HUES48 (cell line): ENCODE measurements around the gene CRYBA2.

Source experiments
- H3K27ac ChIP-seq: one replicate; pipeline ENCODE4 v1.7.0; 2013; ENCODE audit warnings: low read depth, low read length, inconsistent platforms
- H3K27me3 ChIP-seq: 2 replicates; pipeline ENCODE4 v1.6.1; 2013; ENCODE audit warnings: mild to moderate bottlenecking, low read length; ENCODE audit not compliant: control insufficient read depth, insufficient read depth
- H3K36me3 ChIP-seq: 2 replicates; pipeline ENCODE4 v1.6.1; 2013; ENCODE audit warnings: low read length; ENCODE audit not compliant: control insufficient read depth, insufficient read depth
- H3K4me1 ChIP-seq: 2 replicates; pipeline ENCODE4 v1.6.1; 2013; ENCODE audit warnings: mild to moderate bottlenecking, low read length; ENCODE audit not compliant: control insufficient read depth, insufficient read depth
- H3K4me3 ChIP-seq: 2 replicates; pipeline ENCODE4 v1.5.1; 2013; ENCODE audit warnings: mild to moderate bottlenecking, low read depth, low read length
- H3K9ac ChIP-seq: 2 replicates; pipeline ENCODE4 v1.6.1; 2013; ENCODE audit warnings: mild to moderate bottlenecking, low read depth, low read length, moderate library complexity
- H3K9me3 ChIP-seq: 2 replicates; pipeline ENCODE4 v1.6.1; 2013; ENCODE audit warnings: low read length; ENCODE audit not compliant: control insufficient read depth, insufficient read depth

CRYBA2 gene

DNA sequence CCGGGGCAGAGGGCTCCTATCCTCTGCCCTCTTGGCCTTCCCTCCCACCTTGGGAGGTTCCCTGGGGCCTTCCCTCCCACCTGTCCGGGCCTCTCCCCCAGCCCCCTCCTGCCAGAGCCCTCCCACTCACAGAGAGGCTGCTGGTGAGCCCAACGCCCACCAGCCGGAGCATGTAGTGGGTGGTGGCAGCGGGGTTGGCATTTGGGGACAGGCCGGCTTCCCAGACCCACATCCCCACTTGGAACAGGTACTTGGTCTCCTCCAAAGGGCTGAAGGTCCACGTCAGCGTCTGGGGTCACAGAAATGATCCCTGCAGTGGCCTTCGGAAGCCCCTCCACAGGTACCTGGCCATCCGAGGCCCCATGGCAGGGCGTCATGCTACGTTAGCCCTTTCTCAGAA is 28.8 kb upstream of the CRYBA2 start:
- Histone ChIP-seq H3K9me3 (no peaks in the 10 kb centered on the region), H3K9ac (no peak overlapping the region), H3K27ac (no peak overlapping the region), H3K36me3 (no peaks in the 10 kb centered on the region), H3K27me3 (no peaks in the 10 kb centered on the region), H3K4me1 (no peaks in the 10 kb centered on the region), H3K4me3 (no peak overlapping the region)

DNA sequence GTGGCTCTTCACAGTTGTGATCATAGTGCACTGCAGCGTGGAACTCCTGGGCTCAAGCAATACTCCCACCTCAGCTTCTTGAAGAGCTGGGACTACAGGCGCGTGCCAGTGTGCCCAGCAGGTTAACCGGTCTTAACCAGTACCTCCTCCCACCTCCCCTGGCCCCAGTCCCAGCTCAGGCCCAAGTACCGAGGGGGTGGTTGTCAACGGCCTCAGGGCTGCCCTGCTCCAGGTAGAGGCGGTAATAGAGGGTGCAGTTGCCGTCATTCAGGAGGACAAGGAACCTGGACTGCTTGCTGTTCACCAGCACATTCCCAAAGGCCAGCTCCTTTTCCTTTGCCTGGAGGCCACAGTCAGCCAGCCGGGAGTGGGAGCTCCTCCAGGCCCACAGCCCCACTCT is 28.4 kb upstream of the CRYBA2 start:
- Histone ChIP-seq H3K27ac (no peak overlapping the region), H3K9me3 (no peaks in the 10 kb centered on the region), H3K4me1 (no peaks in the 10 kb centered on the region), H3K9ac (no peak overlapping the region), H3K36me3 (no peaks in the 10 kb centered on the region), H3K27me3 (no peaks in the 10 kb centered on the region), H3K4me3 (no peak overlapping the region)

GRCh38 chr2:219020604-219021365 is 27.6 kb upstream of the CRYBA2 start:
- Histone ChIP-seq H3K9me3 (no peaks in the 10 kb centered on the region), H3K27me3 (no peaks in the 10 kb centered on the region), H3K9ac (no peak overlapping the region), H3K4me3 (no peak overlapping the region), H3K36me3 (no peaks in the 10 kb centered on the region), H3K27ac (no peak overlapping the region), H3K4me1 (no peaks in the 10 kb centered on the region)

- H3K27me3 ChIP-seq = peaks cover 4% of the 10 kb centered on the region; the same call in 1 of the 2 replicates
- H3K9ac ChIP-seq = no peak overlapping the region
These were observed 26.2 kb upstream of the CRYBA2 start for GRCh38 chr2:219019436-219019835.

GRCh38 chr2:219018726-219019125 is 25.5 kb upstream of the CRYBA2 start:
- H3K27me3 ChIP-seq = peaks cover 4% of the 10 kb centered on the region; the same call in 1 of the 2 replicates
- no peak overlapping the region for H3K4me3 ChIP-seq

More at GRCh38 chr2:219019436-219019835, 26.2 kb upstream of the CRYBA2 start:
- H3K27ac ChIP-seq = no peak overlapping the region
- H3K4me3 ChIP-seq = no peak overlapping the region
- H3K9me3 ChIP-seq = no peaks in the 10 kb centered on the region
- no peaks in the 10 kb centered on the region for H3K4me1 ChIP-seq
- H3K36me3 ChIP-seq = no peaks in the 10 kb centered on the region

GRCh38 chr2:219018286-219018685 is 25.1 kb upstream of the CRYBA2 start:
- no peaks in the 10 kb centered on the region for H3K36me3 ChIP-seq
- H3K27me3 ChIP-seq = peaks cover 4% of the 10 kb centered on the region; the same call in 1 of the 2 replicates

More at GRCh38 chr2:219018726-219019125, 25.5 kb upstream of the CRYBA2 start:
- Histone ChIP-seq H3K27ac (no peak overlapping the region), H3K9ac (no peak overlapping the region), H3K9me3 (no peaks in the 10 kb centered on the region), H3K36me3 (no peaks in the 10 kb centered on the region), H3K4me1 (no peaks in the 10 kb centered on the region)

DNA sequence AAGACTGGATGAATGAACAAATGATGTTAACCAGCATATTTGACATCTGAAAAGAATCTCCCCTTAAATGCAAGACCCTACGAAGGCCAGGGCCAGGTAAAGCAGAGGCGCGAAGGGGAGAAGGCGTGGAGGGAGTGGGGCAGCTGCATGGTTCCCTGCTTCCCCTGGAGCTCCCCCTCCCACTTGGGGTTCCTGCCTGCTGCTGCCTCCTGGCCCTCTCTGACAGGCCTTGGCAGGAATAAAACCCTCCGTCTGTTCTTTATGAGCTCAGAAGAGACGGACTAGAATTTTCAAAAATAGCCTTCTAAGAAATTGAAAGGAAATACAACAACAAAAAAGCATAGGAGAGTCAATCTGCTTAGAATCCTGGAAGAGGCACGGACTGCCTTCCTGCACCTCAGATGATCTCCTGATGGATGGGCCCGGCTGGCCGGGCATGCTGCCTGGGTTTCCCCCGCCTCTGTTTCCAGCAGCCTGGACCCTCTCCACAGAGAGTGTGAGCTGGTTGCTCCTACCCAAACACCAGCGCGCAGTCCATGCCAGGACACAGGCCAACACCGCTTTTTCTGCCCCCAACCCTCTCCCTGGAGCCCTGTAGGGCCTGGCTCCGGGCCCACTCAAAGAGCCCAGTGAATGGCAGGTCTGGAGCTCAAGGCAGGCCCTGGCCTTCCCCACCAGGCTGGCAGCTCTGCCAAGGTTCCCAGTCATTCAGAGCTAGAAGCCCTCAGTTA is 24.1 kb upstream of the CRYBA2 start:
- no peaks in the 10 kb centered on the region for H3K4me1 ChIP-seq
- H3K27ac ChIP-seq = no peak overlapping the region
- H3K36me3 ChIP-seq = no peaks in the 10 kb centered on the region
- H3K4me3 ChIP-seq = no peak overlapping the region
- peaks cover 4% of the 10 kb centered on the region; the same call in 1 of the 2 replicates for H3K27me3 ChIP-seq
- H3K9me3 ChIP-seq = no peaks in the 10 kb centered on the region
- no peak overlapping the region for H3K9ac ChIP-seq

More at GRCh38 chr2:219018286-219018685, 25.1 kb upstream of the CRYBA2 start:
- Histone ChIP-seq H3K4me3 (no peak overlapping the region), H3K9ac (no peak overlapping the region), H3K27ac (no peak overlapping the region), H3K9me3 (no peaks in the 10 kb centered on the region), H3K4me1 (no peaks in the 10 kb centered on the region)

DNA sequence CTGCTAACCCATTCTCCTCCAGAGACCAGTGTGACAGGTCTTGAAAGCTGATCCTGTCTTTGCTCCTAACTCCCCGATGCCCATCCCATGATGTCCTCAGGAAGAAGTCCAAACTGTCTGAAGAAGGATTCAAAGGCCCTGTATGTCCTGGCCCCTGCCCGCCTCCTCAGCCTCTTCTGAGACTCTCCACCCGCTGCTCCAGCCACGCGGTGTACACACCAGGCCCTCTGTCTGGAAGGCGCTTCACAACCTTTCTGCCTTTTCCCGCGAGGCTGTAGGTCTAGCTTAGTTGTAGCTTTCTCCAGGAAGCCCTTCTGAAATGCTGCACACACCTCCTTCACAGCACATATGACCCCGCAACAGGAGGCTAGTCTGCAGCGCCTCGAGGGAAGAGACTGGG is 23.5 kb upstream of the CRYBA2 start:
- no peaks in the 10 kb centered on the region for H3K36me3 ChIP-seq
- no peak overlapping the region for H3K9ac ChIP-seq
- H3K4me3 ChIP-seq = no peak overlapping the region
- no peaks in the 10 kb centered on the region for H3K9me3 ChIP-seq
- H3K27me3 ChIP-seq = peaks cover 4% of the 10 kb centered on the region; the same call in 1 of the 2 replicates
- no peaks in the 10 kb centered on the region for H3K4me1 ChIP-seq
- H3K27ac ChIP-seq = no peak overlapping the region

DNA sequence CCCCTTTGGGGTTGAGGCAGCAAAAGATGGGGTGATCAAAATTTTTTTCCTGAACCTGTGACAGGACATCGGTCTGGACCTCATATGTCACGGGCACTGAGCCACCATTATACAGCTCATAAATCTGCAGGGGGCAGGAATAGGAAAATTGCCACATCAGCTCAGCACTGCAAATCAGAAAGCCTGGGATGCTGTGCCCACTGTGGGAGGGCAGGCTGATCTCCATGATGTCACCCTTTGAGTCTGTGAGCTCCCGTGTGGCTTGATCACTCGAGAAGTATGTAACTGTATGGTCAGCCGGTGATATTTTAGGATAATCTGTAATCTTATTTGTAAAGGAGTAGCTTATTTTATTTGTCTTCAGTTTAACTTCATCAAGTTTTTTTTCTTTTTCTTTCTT is 17.7 kb upstream of the CRYBA2 start:
- Histone ChIP-seq H3K4me3 (no peak overlapping the region), H3K9ac (no peak overlapping the region), H3K27me3 (peaks cover 21% of the 10 kb centered on the region), H3K4me1 (no peaks in the 10 kb centered on the region), H3K9me3 (no peaks in the 10 kb centered on the region), H3K27ac (no peak overlapping the region), H3K36me3 (no peaks in the 10 kb centered on the region)

DNA sequence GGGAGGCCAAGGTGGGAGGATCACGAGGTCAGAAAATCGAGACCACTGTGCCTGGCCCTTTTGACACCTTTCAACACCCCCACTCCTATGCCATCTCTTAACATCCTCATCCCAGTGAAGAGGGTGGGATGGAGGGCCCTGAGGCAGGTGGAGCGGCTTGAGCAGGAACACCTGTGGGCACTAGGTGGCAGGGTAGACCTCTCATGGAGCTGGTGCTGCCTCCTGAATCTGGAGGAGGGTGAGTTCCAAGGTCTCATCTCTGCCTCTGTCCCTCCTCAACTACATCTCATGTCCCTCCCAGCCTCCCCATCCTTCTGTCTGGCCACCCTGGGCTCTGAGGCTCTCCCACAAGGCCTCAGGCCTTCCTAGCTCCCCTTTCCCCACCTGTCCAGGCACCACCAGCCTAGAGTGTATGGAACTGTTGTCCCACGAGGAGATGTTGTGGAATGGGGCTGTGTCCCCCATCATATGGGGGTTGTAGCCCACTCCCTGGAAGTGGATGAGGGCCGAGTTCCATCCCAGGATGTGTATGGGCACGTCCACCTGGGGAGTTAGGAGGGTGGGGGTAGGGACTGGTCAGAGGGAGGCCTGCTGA is 17.0 kb upstream of the CRYBA2 start:
- no peaks in the 10 kb centered on the region for H3K36me3 ChIP-seq
- H3K4me1 ChIP-seq = no peaks in the 10 kb centered on the region
- no peak overlapping the region for H3K4me3 ChIP-seq
- no peak overlapping the region for H3K27ac ChIP-seq
- no peaks in the 10 kb centered on the region for H3K9me3 ChIP-seq
- no peak overlapping the region for H3K9ac ChIP-seq
- peaks cover 27% of the 10 kb centered on the region for H3K27me3 ChIP-seq

DNA sequence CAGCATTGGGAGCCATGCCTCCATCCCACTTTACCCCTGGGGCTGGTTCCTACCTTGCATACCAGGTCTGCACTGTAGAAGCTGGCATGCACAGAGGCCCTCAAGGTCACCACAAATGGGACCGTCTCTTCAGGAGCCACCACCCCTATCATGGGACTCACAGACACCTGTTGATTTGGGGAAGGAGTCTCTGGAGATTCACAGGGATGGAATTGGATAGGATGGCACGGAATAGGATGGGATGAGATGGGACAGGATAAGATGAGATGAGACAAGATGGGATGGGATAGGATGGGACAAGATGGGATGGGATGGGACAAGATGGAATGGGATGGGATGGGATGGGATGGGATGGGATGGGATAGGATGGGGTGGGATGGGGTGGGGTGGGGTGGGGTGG is 16.1 kb upstream of the CRYBA2 start:
- Histone ChIP-seq H3K27me3 (peaks cover 32% of the 10 kb centered on the region), H3K4me1 (no peaks in the 10 kb centered on the region), H3K4me3 (no peak overlapping the region), H3K9me3 (no peaks in the 10 kb centered on the region), H3K27ac (no peak overlapping the region), H3K9ac (no peak overlapping the region), H3K36me3 (no peaks in the 10 kb centered on the region)
